ENCODE measurements around the gene EEIG1.

Gene EEIG1

GRCh38 chr9:127958728-127959127, 22.1 kb downstream of the EEIG1 start:
- no peak for DNase-seq

GRCh38 chr9:127955294-127956015, 25.3 kb downstream of the EEIG1 start:
- DNase-seq, result no peak

GRCh38 chr9:127954831-127955293, 25.9 kb downstream of the EEIG1 start:
- no peak for DNase-seq

- DNase-seq, result no peak
Observed at GRCh38 chr9:127953768-127954505, 26.9 kb downstream of the EEIG1 start.

- DNase-seq, result no peak
Observed at GRCh38 chr9:127953154-127953553, 27.6 kb downstream of the EEIG1 start.

- no peak for DNase-seq
Observed at GRCh38 chr9:127950513-127951289, 30.1 kb downstream of the EEIG1 start.

- DNase-seq, result no peak
Observed at GRCh38 chr9:127949827-127950512, 30.8 kb downstream of the EEIG1 start.

GRCh38 chr9:127947841-127948710, 32.7 kb downstream of the EEIG1 start:
- DNase-seq, result no peak

GRCh38 chr9:127946728-127947127, 34.1 kb downstream of the EEIG1 start:
- no peak for DNase-seq

- DNase-seq, result no peak
Observed at GRCh38 chr9:127945942-127946341, 34.8 kb downstream of the EEIG1 start.

- no peak for DNase-seq
Observed at GRCh38 chr9:127945338-127945737, 35.5 kb downstream of the EEIG1 start.

- no peak for DNase-seq
Observed at GRCh38 chr9:127944586-127945218, 36.1 kb downstream of the EEIG1 start.

- peak; percentile 88 for DNase-seq
Observed at GRCh38 chr9:127943731-127944144, 37.1 kb downstream of the EEIG1 start.

GRCh38 chr9:127943011-127943662, 37.7 kb downstream of the EEIG1 start:
- no peak for DNase-seq

GRCh38 chr9:127942216-127943010, 38.4 kb downstream of the EEIG1 start:
- DNase-seq, result peak; percentile 77

- DNase-seq, result no peak
Observed at GRCh38 chr9:127941961-127942215, 38.9 kb downstream of the EEIG1 start.

- no peak for DNase-seq
Observed at GRCh38 chr9:127941062-127941960, 39.5 kb downstream of the EEIG1 start.

GRCh38 chr9:127940593-127940992, 40.2 kb downstream of the EEIG1 start:
- DNase-seq, result no peak

- DNase-seq, result no peak
Observed at GRCh38 chr9:127938298-127938690, 42.5 kb downstream of the EEIG1 start.
